IMR-90 (cell line): ENCODE results near the gene ZNF23. TPM values are rescaled to one million over a fixed set of nuclear protein-coding genes. Genes with fewer than 3 reads are reported as not detected.

Experiments
- ATAC-seq: fragments of 200-7000 bp; cut with Tn5 transposase; 2 replicates; pipeline ENCODE4 v1.9.1; 2020; ENCODE audit warnings: low read depth, mild to moderate bottlenecking, moderate library complexity
- BruUV-seq: library from RNA; stranded (reverse); fragments of 400-500 nt; replicated peaks from 2 replicates; lab custom pipeline; 2021; lab: Mats Ljungman, UMichigan
- CTCF ChIA-PET: fragments of 300-600 bp; formaldehyde crosslinking; extraction: SDS; loops from one replicate; lab custom pipeline; 2021; ENCODE audit warnings: antibody characterized with exemption; lab: Yijun Ruan, JAX
- POLR2A ChIA-PET: fragments of 300-600 bp; sonication (Branson Sonifier 250); formaldehyde crosslinking; loops from one replicate; lab custom pipeline; 2022; ENCODE audit warnings: antibody characterized with exemption; ENCODE audit not compliant: unreplicated experiment; lab: Charles Lee
- DNase-seq: peaks from one replicate; pipeline ENCODE4 v3.0.0; 2013
- H2AFZ ChIP-seq: replicated peaks from 2 replicates; pipeline ENCODE3; 2013; ENCODE audit warnings: low read length, mild to moderate bottlenecking; ENCODE audit not compliant: poor library complexity
- H2AK5ac ChIP-seq: 2 replicates; pipeline ENCODE4 v1.6.1; 2013; ENCODE audit warnings: low read depth, low read length, inconsistent platforms
- H2AK9ac ChIP-seq: replicated peaks from 2 replicates; pipeline ENCODE3; 2013; ENCODE audit warnings: mild to moderate bottlenecking, low read depth, low read length, moderate library complexity; ENCODE audit not compliant: poor library complexity
- H2BK120ac ChIP-seq: 2 replicates; pipeline ENCODE4 v1.6.1; 2013; ENCODE audit warnings: low read depth, low read length, inconsistent platforms
- H2BK15ac ChIP-seq: 3 replicates; pipeline ENCODE4 v1.6.1; 2013; ENCODE audit warnings: low read depth, low read length, inconsistent platforms
- H2BK20ac ChIP-seq: 2 replicates; pipeline ENCODE4 v1.6.1; 2013; ENCODE audit warnings: low read depth, mild to moderate bottlenecking, inconsistent platforms, low read length, moderate library complexity
- H2BK5ac ChIP-seq: 2 replicates; pipeline ENCODE4 v1.6.1; 2013; ENCODE audit warnings: mild to moderate bottlenecking, low read depth, low read length, inconsistent platforms; ENCODE audit not compliant: poor library complexity, severe bottlenecking
- H3K14ac ChIP-seq: replicated peaks from 2 replicates; pipeline ENCODE4 v1.6.1; 2013; ENCODE audit warnings: low read depth, low read length, inconsistent platforms
- H3K18ac ChIP-seq: 2 replicates; pipeline ENCODE4 v1.6.1; 2013; ENCODE audit warnings: low read depth, low read length, control low read depth
- H3K23ac ChIP-seq: 2 replicates; pipeline ENCODE4 v1.6.1; 2013; ENCODE audit warnings: low read depth, low read length, inconsistent platforms
- H3K27ac ChIP-seq: 2 replicates; pipeline ENCODE4 v1.5.1; 2013; ENCODE audit warnings: mild to moderate bottlenecking, control low read depth, low read length; ENCODE audit not compliant: insufficient read depth
- H3K27me3 ChIP-seq: 2 replicates; pipeline ENCODE4 v1.6.1; 2013; ENCODE audit warnings: low read length; ENCODE audit not compliant: control insufficient read depth, insufficient read depth
- H3K36me3 ChIP-seq: 2 replicates; pipeline ENCODE4 v1.6.1; 2013; ENCODE audit warnings: low read length, mixed read lengths; ENCODE audit not compliant: control insufficient read depth, insufficient read depth
- H3K4ac ChIP-seq: 2 replicates; pipeline ENCODE4 v1.6.1; 2013; ENCODE audit warnings: low read depth, low read length, inconsistent platforms
- H3K4me1 ChIP-seq: 2 replicates; pipeline ENCODE4 v1.6.1; 2013; ENCODE audit warnings: low read length, mixed read lengths; ENCODE audit not compliant: control insufficient read depth, insufficient read depth
- H3K4me2 ChIP-seq: 2 replicates; pipeline ENCODE4 v1.6.1; 2013; ENCODE audit warnings: low read depth, mild to moderate bottlenecking, control low read depth, low read length, moderate library complexity
- H3K4me3 ChIP-seq: 2 replicates; pipeline ENCODE4 v1.5.1; 2013; ENCODE audit warnings: low read depth, mild to moderate bottlenecking, control low read depth, low read length, moderate library complexity; ENCODE audit not compliant: insufficient read depth
- H3K56ac ChIP-seq: 2 replicates; pipeline ENCODE4 v1.6.1; 2013; ENCODE audit warnings: low read length, inconsistent platforms; ENCODE audit not compliant: insufficient read depth; ENCODE audit errors: extremely low read depth
- H3K79me1 ChIP-seq, 2 experiments: 2 replicates each; pipeline ENCODE4 v1.6.1; 2013; ENCODE audit warnings: low read length in 2 of 2, inconsistent platforms in 1 of 2, low read depth in 1 of 2
- H3K9ac ChIP-seq: 2 replicates; pipeline ENCODE4 v1.6.1; 2013; ENCODE audit warnings: low read depth, low read length, control low read depth
- H3K9me1 ChIP-seq: 2 replicates; pipeline ENCODE4 v1.6.1; 2013; ENCODE audit warnings: low read length, inconsistent platforms; ENCODE audit not compliant: insufficient read depth
- H3K9me3 ChIP-seq: 2 replicates; pipeline ENCODE4 v1.6.1; 2013; ENCODE audit warnings: low read length; ENCODE audit not compliant: control insufficient read depth, insufficient read depth
- H4K20me1 ChIP-seq: 2 replicates; pipeline ENCODE4 v1.6.1; 2013; ENCODE audit warnings: low read length, inconsistent platforms; ENCODE audit not compliant: insufficient read depth
- H4K5ac ChIP-seq: 2 replicates; pipeline ENCODE4 v1.6.1; 2013; ENCODE audit warnings: mild to moderate bottlenecking, low read depth, low read length, control low read depth
- H4K8ac ChIP-seq, 2 experiments: 2 replicates each; pipeline ENCODE4 v1.6.1; 2013; ENCODE audit warnings: low read depth in 2 of 2, low read length in 2 of 2, control low read depth in 1 of 2, inconsistent platforms in 1 of 2
- H4K91ac ChIP-seq: 2 replicates; pipeline ENCODE4 v1.6.1; 2013; ENCODE audit warnings: low read depth, low read length, inconsistent platforms; ENCODE audit not compliant: insufficient read depth
- BHLHE40 ChIP-seq: fragments of 150-350 bp; IDR thresholded peaks from 2 replicates; pipeline ENCODE4 v1.6.1; 2016; ENCODE audit warnings: mild to moderate bottlenecking, low read depth, low read length
- dilution Hi-C: fragments of 300-500 bp; cut with HindIII; formaldehyde crosslinking; loops from one replicate; pipeline ENCODE4 v1.14.3; 2018; ENCODE audit warnings: low sequenced_read_pairs; ENCODE audit not compliant: unreplicated experiment
- in situ Hi-C: fragments of 300-500 bp; cut with MboI; formaldehyde crosslinking; loops from 3 replicates; pipeline ENCODE4 v1.14.3; 2019; ENCODE audit warnings: low sequenced_read_pairs, inconsistent platforms, mixed read lengths
- intact Hi-C: fragments of 100-400 bp; cut with micrococcal nuclease; formaldehyde crosslinking; loops from 2 replicates; pipeline ENCODE4 v1.10.0; 2022
- polyA plus RNA-seq, 3 experiments: library from polyadenylated mRNA; depleted of rRNA; stranded (reverse); fragments of >200 nt; gene quantifications; 2 replicates each; pipeline ENCODE4 v1.2.3, GENCODE V29; 2012; ENCODE audit warnings: low replicate concordance in 1 of 3
- total RNA-seq: library from RNA; depleted of rRNA; stranded (reverse); fragments of >200 nt; gene quantifications from 2 replicates; pipeline ENCODE4 v1.2.3, GENCODE V29; 2012
- TF ChIP-seq, protein P1 (sequence below): fragments of 150-350 bp; IDR thresholded peaks from 2 replicates; pipeline ENCODE4 v1.6.1; 2017; ENCODE audit warnings: mild to moderate bottlenecking, antibody characterized with exemption, low read length, low read depth

Gene ZNF23
- total and polyA plus RNA-seq, 2 of the 4 experiments (the other 2 are of a cell fraction): 7.5 to 8.8 TPM

DNA sequence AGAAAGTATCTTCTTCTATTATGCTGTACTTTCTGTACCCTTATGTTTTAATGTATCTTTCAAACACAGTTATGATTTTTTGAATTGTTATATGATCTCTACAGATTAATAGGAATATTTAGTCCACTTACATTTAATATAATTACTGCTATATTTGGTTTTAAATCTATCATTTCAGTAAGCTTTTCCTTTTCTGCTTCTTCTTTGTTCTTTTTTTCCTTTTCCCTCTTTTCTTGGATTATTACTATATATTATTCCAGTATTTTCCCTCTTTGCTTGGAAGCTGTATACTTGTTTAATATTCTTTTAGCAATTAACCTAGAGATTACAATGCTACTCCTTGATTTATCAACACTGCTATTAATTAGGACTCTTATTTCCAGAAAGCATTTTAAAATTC is 33.7 kb downstream of the ZNF23 start:
- CTCF ChIA-PET: no interaction called here
- Histone ChIP-seq H4K20me1 (no peaks in the 10 kb centered on the region), H3K9ac (no peak overlapping the region), H4K5ac (no peak overlapping the region), H3K4me2 (no peak overlapping the region), H3K4me1 (no peaks in the 10 kb centered on the region), H3K27ac (no peak overlapping the region), H3K36me3 (no peaks in the 10 kb centered on the region), H4K8ac (no peak overlapping the region), H2BK20ac (no peak overlapping the region), H3K79me1 (no peaks in the 10 kb centered on the region), H2AFZ (no peak overlapping the region), H2AK5ac (no peak overlapping the region), H3K9me1 (no peaks in the 10 kb centered on the region), H2BK120ac (no peak overlapping the region), H3K27me3 (peaks cover 20% of the 10 kb centered on the region), H2BK15ac (no peak overlapping the region), H4K91ac (no peak overlapping the region), H3K4ac (no peak overlapping the region), H2BK5ac (no peak overlapping the region), H2AK9ac (no peak overlapping the region), H3K4me3 (no peak overlapping the region), H3K56ac (no peak overlapping the region), H3K18ac (no peak overlapping the region), H3K14ac (no peak overlapping the region), H3K9me3 (no peaks in the 10 kb centered on the region), H3K23ac (no peak overlapping the region)
- TF ChIP-seq BHLHE40: no peak
- TF ChIP-seq, protein P1, sequence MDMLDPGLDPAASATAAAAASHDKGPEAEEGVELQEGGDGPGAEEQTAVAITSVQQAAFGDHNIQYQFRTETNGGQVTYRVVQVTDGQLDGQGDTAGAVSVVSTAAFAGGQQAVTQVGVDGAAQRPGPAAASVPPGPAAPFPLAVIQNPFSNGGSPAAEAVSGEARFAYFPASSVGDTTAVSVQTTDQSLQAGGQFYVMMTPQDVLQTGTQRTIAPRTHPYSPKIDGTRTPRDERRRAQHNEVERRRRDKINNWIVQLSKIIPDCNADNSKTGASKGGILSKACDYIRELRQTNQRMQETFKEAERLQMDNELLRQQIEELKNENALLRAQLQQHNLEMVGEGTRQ: no peak
- no peak for DNase-seq
- in situ Hi-C loops: no loop called here
- POLR2A ChIA-PET: no interaction called here
- BruUV-seq: no TSS peak
- intact Hi-C loops: no loop called here
- ATAC-seq: no peak
- dilution Hi-C loops: no loop called here
